Measurements from ENCODE around the gene ZNF592.

ZNF592 gene

GRCh38 chr15:84832448-84833040, 84.2 kb downstream of the ZNF592 start:
- DNase-seq: no peak

GRCh38 chr15:84833447-84834228, 85.2 kb downstream of the ZNF592 start:
- DNase-seq: no peak

GRCh38 chr15:84834229-84834955, 86.0 kb downstream of the ZNF592 start:
- no peak for DNase-seq

GRCh38 chr15:84834969-84835368, 86.6 kb downstream of the ZNF592 start:
- DNase-seq: no peak

- no peak for DNase-seq
Measured at GRCh38 chr15:84835661-84836337, 87.4 kb downstream of the ZNF592 start.

GRCh38 chr15:84836844-84837243, 88.5 kb downstream of the ZNF592 start:
- no peak for DNase-seq

GRCh38 chr15:84839714-84840113, 91.3 kb downstream of the ZNF592 start:
- DNase-seq: no peak

GRCh38 chr15:84840255-84840654, 91.9 kb downstream of the ZNF592 start:
- DNase-seq: no peak

- DNase-seq: no peak
Measured at GRCh38 chr15:84840741-84841429, 92.5 kb downstream of the ZNF592 start.

- DNase-seq: no peak
Measured at GRCh38 chr15:84842781-84843180, 94.4 kb downstream of the ZNF592 start.

- no peak for DNase-seq
Measured at GRCh38 chr15:84844964-84845363, 96.6 kb downstream of the ZNF592 start.

GRCh38 chr15:84845631-84846030, 97.2 kb downstream of the ZNF592 start:
- DNase-seq: peak; percentile 62

- DNase-seq: no peak
Measured at GRCh38 chr15:84846269-84846668, 97.9 kb downstream of the ZNF592 start.

GRCh38 chr15:84847382-84847781, 99.0 kb downstream of the ZNF592 start:
- DNase-seq: no peak

- no peak for DNase-seq
Measured at GRCh38 chr15:84852212-84852611, 103.8 kb downstream of the ZNF592 start.

GRCh38 chr15:84855136-84855535, 106.7 kb downstream of the ZNF592 start:
- no peak for DNase-seq

GRCh38 chr15:84855765-84856164, 107.4 kb downstream of the ZNF592 start:
- no peak for DNase-seq

Measured in hematopoietic multipotent progenitor cell treated with erythropoietin and hydrocortisone succinate and interleukin-3 and kit ligand, for 8 days (in vitro differentiated cells).